Measurements from ENCODE around the gene TCF4. TPM values are rescaled to one million over a fixed set of nuclear protein-coding genes. Genes with fewer than 3 reads are reported as not detected.

The TCF4 gene
- total RNA-seq, 1 experiment from 2014 or later, result 143 TPM

DNA sequence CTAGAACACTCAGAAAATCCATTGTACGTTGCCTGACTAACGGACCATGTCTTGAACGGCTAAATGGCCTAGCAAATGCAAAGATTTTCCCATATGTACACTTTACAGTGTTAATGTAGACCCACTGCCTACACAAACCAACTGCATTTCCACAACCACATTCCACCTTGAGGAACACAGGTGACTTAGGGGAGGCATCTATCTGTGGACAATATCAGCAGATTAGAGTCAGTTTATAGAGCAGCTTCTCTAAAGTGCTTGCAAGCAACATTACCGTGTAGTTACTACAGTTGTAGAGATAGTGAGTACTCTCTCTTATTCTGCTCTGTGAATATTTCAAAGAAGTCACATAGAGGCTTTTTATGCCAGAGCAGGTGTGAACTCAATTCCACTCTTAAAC is 139.6 kb downstream of the TCF4 start:
- no TSS peak for BruUV-seq (replicated peaks)
- intact Hi-C loops (cut with micrococcal nuclease; ENCODE audit: unreplicated experiment), result no loop called here
- POLR2A ChIA-PET (ENCODE audit: low non-redundant PET), result no interaction called here
- no peaks in the 10 kb centered on the region for H3K27me3 ChIP-seq (replicated peaks; ENCODE audit: insufficient read depth, low read depth, low read length, poor library complexity)
- CTCF ChIA-PET, result no interaction called here
- peaks cover 8% of the 10 kb centered on the region for H3K9me3 ChIP-seq (ENCODE audit: low read depth, low read length, poor library complexity, severe bottlenecking)
- H3K4me1 ChIP-seq (ENCODE audit: insufficient read depth, low read length, poor library complexity, severe bottlenecking), result peaks cover 10% of the 10 kb centered on the region
- H3K4me3 ChIP-seq (ENCODE audit: low read depth, low read length, poor library complexity, severe bottlenecking), result no peak overlapping the region
- TF ChIP-seq EZH2 (IDR thresholded peaks at IDR 0.05; ENCODE audit: borderline replicate concordance, low read depth, low read length, poor library complexity, severe bottlenecking) (no peak), CTCF (conservative IDR thresholded peaks at IDR 0.05; ENCODE audit: low read depth, low read length) (no peak)
- DNase-seq (ENCODE audit: low spot score), result no peak
- H3K36me3 ChIP-seq (ENCODE audit: insufficient read depth, low read length, poor library complexity, severe bottlenecking), result no peaks in the 10 kb centered on the region
- no peak overlapping the region for H3K27ac ChIP-seq (ENCODE audit: low read depth, low read length, poor library complexity, severe bottlenecking)

- DNase-seq (ENCODE audit: low spot score), result no peak
- H3K9me3 ChIP-seq (ENCODE audit: low read depth, low read length, poor library complexity, severe bottlenecking), result peaks cover 8% of the 10 kb centered on the region
- peaks cover 10% of the 10 kb centered on the region for H3K4me1 ChIP-seq (ENCODE audit: insufficient read depth, low read length, poor library complexity, severe bottlenecking)
- no peak overlapping the region for H3K27ac ChIP-seq (ENCODE audit: low read depth, low read length, poor library complexity, severe bottlenecking)
- ChIA-PET CTCF (no interaction called here), POLR2A (ENCODE audit: low non-redundant PET) (no interaction called here)
- TF ChIP-seq EZH2 (IDR thresholded peaks at IDR 0.05; ENCODE audit: borderline replicate concordance, low read depth, low read length, poor library complexity, severe bottlenecking) (no peak), CTCF (conservative IDR thresholded peaks at IDR 0.05; ENCODE audit: low read depth, low read length) (no peak)
- BruUV-seq (replicated peaks), result no TSS peak
- no peaks in the 10 kb centered on the region for H3K27me3 ChIP-seq (replicated peaks; ENCODE audit: insufficient read depth, low read depth, low read length, poor library complexity)
- H3K36me3 ChIP-seq (ENCODE audit: insufficient read depth, low read length, poor library complexity, severe bottlenecking), result no peaks in the 10 kb centered on the region
- intact Hi-C loops (cut with micrococcal nuclease; ENCODE audit: unreplicated experiment), result no loop called here
- no peak overlapping the region for H3K4me3 ChIP-seq (ENCODE audit: low read depth, low read length, poor library complexity, severe bottlenecking)
These were observed 140.3 kb downstream of the TCF4 start for GRCh38 chr18:55447672-55448018.

- TF ChIP-seq CTCF (conservative IDR thresholded peaks at IDR 0.05; ENCODE audit: low read depth, low read length) (no peak), EZH2 (IDR thresholded peaks at IDR 0.05; ENCODE audit: borderline replicate concordance, low read depth, low read length, poor library complexity, severe bottlenecking) (no peak)
- intact Hi-C loops (cut with micrococcal nuclease; ENCODE audit: unreplicated experiment), result no loop called here
- H3K4me3 ChIP-seq (ENCODE audit: low read depth, low read length, poor library complexity, severe bottlenecking), result no peak overlapping the region
- peaks cover 10% of the 10 kb centered on the region for H3K4me1 ChIP-seq (ENCODE audit: insufficient read depth, low read length, poor library complexity, severe bottlenecking)
- BruUV-seq (replicated peaks), result no TSS peak
- CTCF ChIA-PET, result no interaction called here
- no peaks in the 10 kb centered on the region for H3K27me3 ChIP-seq (replicated peaks; ENCODE audit: insufficient read depth, low read depth, low read length, poor library complexity)
- H3K36me3 ChIP-seq (ENCODE audit: insufficient read depth, low read length, poor library complexity, severe bottlenecking), result no peaks in the 10 kb centered on the region
- H3K9me3 ChIP-seq (ENCODE audit: low read depth, low read length, poor library complexity, severe bottlenecking), result peaks cover 8% of the 10 kb centered on the region
- no peak for DNase-seq (ENCODE audit: low spot score)
- H3K27ac ChIP-seq (ENCODE audit: low read depth, low read length, poor library complexity, severe bottlenecking), result no peak overlapping the region
- POLR2A ChIA-PET (ENCODE audit: low non-redundant PET), result no interaction called here
These were observed 140.9 kb downstream of the TCF4 start for GRCh38 chr18:55446996-55447671.

Measured in A673 (cell line).